ENCODE data around the gene MPG. TPM values are rescaled to one million over a fixed set of nuclear protein-coding genes. Genes with fewer than 3 reads are reported as not detected.

The MPG gene
- total RNA-seq, 1 experiment from 2014 or later, result 32.6 TPM

- no peaks in the 10 kb centered on the region for H3K9me2 ChIP-seq (ENCODE audit: insufficient read depth)
- TSS peak; percentile 63 for BruUV-seq (replicated peaks)
- peak overlapping the region; percentile 78 for H3K9ac ChIP-seq (ENCODE audit: low read length)
- H3K4me2 ChIP-seq (ENCODE audit: low read length), result peak overlapping the region; percentile 75
- H3K36me3 ChIP-seq (ENCODE audit: control insufficient read depth in 1 of 2, insufficient read depth in 2 of 2, low read length in 2 of 2), result no peaks in the 10 kb centered on the region; a peak in 3 of 4 replicates
- no peaks in the 10 kb centered on the region for H4K20me1 ChIP-seq (ENCODE audit: insufficient read depth)
- ChIA-PET RAD21 (ENCODE audit: low non-redundant PET in 1 of 2, low total read pairs in 2 of 2, uncharacterized antibody in 2 of 2, unreplicated experiment in 2 of 2) (no interaction called here), CTCF (no interaction called here), POLR2A (no interaction called here)
- intact Hi-C loops (cut with micrococcal nuclease), result no loop called here
- H3K27ac ChIP-seq (ENCODE audit: low read depth, low read length), result peak overlapping the region; percentile 56; the same call in 1 of the 2 replicates
- peak overlapping the region; percentile 67 to 73 for H3K4me3 ChIP-seq (replicated peaks in 1 of 2; ENCODE audit: low read depth in 1 of 2, low read length in 2 of 2)
- H3K27me3 ChIP-seq (ENCODE audit: insufficient read depth, low read length), result no peaks in the 10 kb centered on the region
- DNase-seq (ENCODE audit: low read depth, low spot score), result no peak
- peaks cover 37% of the 10 kb centered on the region for H3K79me2 ChIP-seq (ENCODE audit: insufficient read depth, low read length)
- no peak for TF ChIP-seq CEBPB (IDR thresholded peaks at IDR 0.05; ENCODE audit: low read depth)
- TF ChIP-seq POLR2A (IDR thresholded peaks at IDR 0.05; ENCODE audit: borderline replicate concordance, extremely low read depth, insufficient read depth, insufficient read length), result no peak
- no peak for TF ChIP-seq REST (IDR thresholded peaks at IDR 0.05; ENCODE audit: low read depth)
- TF ChIP-seq, protein P1, sequence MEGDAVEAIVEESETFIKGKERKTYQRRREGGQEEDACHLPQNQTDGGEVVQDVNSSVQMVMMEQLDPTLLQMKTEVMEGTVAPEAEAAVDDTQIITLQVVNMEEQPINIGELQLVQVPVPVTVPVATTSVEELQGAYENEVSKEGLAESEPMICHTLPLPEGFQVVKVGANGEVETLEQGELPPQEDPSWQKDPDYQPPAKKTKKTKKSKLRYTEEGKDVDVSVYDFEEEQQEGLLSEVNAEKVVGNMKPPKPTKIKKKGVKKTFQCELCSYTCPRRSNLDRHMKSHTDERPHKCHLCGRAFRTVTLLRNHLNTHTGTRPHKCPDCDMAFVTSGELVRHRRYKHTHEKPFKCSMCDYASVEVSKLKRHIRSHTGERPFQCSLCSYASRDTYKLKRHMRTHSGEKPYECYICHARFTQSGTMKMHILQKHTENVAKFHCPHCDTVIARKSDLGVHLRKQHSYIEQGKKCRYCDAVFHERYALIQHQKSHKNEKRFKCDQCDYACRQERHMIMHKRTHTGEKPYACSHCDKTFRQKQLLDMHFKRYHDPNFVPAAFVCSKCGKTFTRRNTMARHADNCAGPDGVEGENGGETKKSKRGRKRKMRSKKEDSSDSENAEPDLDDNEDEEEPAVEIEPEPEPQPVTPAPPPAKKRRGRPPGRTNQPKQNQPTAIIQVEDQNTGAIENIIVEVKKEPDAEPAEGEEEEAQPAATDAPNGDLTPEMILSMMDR (IDR thresholded peaks at IDR 0.05 in 2 of 3, conservative IDR thresholded peaks at IDR 0.05 in 1 of 3; ENCODE audit: borderline replicate concordance in 1 of 3, insufficient read depth in 1 of 3, low read depth in 2 of 3, low read length in 2 of 3), result no peak
- no peak for TF ChIP-seq MAX (IDR thresholded peaks at IDR 0.05)
- no peak for TF ChIP-seq SRF (IDR thresholded peaks at IDR 0.05; ENCODE audit: low read depth)
- TF ChIP-seq FOSL1 (IDR thresholded peaks at IDR 0.05; ENCODE audit: low read depth), result no peak
- TF ChIP-seq, protein P2, sequence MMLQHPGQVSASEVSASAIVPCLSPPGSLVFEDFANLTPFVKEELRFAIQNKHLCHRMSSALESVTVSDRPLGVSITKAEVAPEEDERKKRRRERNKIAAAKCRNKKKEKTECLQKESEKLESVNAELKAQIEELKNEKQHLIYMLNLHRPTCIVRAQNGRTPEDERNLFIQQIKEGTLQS (IDR thresholded peaks at IDR 0.05), result no peak
- no peak for TF ChIP-seq RAD21 (IDR thresholded peaks at IDR 0.05; ENCODE audit: low read depth)
- TF ChIP-seq SP1 (IDR thresholded peaks at IDR 0.05; ENCODE audit: low read depth), result no peak
- H3K9me3 ChIP-seq (ENCODE audit: control insufficient read depth in 1 of 2, insufficient read depth in 1 of 2, low read depth in 1 of 2, low read length in 2 of 2), result no peaks in the 10 kb centered on the region
- H3K4me1 ChIP-seq (ENCODE audit: control insufficient read depth in 1 of 2, insufficient read depth in 2 of 2, low read length in 2 of 2), result no peaks in the 10 kb centered on the region
- H2AFZ ChIP-seq (ENCODE audit: low read depth, low read length, poor library complexity, severe bottlenecking), result no peak overlapping the region
- no peak for ATAC-seq
Observed at GRCh38 chr16:54237-54581, 23.8 kb upstream of the MPG start.
